ENCODE measurements around the gene BAIAP2L1.

BAIAP2L1 gene

DNA sequence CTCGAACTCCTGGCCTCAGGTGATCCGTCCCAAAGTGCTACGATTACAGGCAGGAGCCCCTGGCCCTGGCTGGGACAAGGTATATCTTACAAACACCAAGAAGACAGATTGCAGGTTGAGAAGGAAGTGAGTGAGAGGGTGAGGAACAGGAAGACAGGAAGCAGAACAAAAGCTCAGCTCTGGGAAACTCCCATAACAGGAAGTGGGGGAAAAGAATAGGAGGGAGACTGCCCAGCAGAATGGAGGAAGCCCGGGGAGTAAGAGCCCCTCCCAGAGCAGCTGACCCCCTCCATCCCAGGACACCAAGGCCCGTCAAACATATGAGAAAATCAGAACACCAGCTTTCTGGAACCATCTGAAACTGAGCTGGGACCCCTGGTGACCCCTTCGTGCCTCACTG is 151.8 kb downstream of the BAIAP2L1 start:
- no peak for DNase-seq (ENCODE audit: low read depth)
- TF ChIP-seq, protein P1, sequence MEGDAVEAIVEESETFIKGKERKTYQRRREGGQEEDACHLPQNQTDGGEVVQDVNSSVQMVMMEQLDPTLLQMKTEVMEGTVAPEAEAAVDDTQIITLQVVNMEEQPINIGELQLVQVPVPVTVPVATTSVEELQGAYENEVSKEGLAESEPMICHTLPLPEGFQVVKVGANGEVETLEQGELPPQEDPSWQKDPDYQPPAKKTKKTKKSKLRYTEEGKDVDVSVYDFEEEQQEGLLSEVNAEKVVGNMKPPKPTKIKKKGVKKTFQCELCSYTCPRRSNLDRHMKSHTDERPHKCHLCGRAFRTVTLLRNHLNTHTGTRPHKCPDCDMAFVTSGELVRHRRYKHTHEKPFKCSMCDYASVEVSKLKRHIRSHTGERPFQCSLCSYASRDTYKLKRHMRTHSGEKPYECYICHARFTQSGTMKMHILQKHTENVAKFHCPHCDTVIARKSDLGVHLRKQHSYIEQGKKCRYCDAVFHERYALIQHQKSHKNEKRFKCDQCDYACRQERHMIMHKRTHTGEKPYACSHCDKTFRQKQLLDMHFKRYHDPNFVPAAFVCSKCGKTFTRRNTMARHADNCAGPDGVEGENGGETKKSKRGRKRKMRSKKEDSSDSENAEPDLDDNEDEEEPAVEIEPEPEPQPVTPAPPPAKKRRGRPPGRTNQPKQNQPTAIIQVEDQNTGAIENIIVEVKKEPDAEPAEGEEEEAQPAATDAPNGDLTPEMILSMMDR (IDR thresholded peaks at IDR 0.05; ENCODE audit: control insufficient read depth, extremely low read depth, insufficient read depth): no peak
- H3K4me3 ChIP-seq (ENCODE audit: low read depth, low read length): no peak overlapping the region

DNA sequence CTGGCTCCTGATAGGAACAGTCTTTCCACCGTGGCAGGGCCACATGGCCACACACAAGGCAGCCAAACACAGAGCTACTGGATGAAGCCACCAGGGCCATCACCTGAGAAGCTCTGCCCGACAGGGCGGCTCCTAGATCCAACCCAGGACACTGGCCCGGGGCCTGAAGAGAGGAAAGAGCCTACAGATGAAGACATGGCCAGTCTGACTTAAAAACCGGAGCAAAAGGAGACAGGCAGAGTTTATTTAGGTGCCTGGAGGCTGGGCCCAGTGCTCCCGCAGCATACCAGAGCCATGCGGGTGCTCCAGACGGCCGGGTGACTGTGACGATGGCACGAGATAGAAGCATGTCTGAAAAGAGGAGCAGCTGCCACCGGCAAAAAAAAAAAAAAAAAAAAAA is 152.7 kb downstream of the BAIAP2L1 start:
- no peak overlapping the region for H3K4me3 ChIP-seq (ENCODE audit: low read depth, low read length)
- DNase-seq (ENCODE audit: low read depth): no peak
- TF ChIP-seq, protein P1 (IDR thresholded peaks at IDR 0.05; ENCODE audit: control insufficient read depth, extremely low read depth, insufficient read depth): no peak

DNA sequence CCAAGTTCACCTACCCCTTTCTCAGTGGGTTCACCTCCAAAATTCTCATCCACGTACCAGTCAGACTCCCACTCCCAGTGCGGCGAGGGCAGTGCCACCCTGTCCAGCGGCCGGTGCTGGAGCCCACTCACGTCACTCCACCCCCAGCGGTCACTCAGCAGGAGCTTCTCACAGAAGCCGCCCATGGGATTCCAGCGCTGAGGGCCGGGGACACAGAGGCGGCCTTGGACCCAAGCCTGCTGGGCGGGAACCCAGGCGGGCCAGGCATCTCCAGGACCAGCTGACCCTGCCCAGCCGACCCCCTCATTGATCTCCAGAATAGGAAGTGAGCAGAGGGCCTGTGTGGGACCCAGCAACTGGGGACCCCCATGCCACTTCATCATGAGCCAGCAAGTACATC is 156.0 kb downstream of the BAIAP2L1 start:
- DNase-seq (ENCODE audit: low read depth): no peak
- H3K4me3 ChIP-seq (ENCODE audit: low read depth, low read length): no peak overlapping the region
- TF ChIP-seq, protein P1 (IDR thresholded peaks at IDR 0.05; ENCODE audit: control insufficient read depth, extremely low read depth, insufficient read depth): no peak

DNA sequence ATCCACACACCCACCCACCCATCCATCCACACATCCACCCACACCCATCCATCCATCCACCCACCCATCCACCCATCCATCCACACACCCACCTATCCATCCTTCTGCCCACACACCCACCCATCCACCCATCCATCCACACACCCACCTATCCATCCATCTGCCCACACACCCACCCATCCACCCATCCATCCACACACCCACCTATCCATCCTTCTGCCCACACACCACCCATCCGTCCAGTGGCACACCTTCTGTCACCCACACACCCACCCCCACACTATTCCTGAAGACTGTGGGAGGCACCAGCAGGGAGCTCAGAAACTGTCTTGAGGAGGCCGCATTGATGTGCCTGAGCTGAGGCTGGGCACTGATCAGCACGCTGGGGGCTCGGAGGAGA is 158.0 kb downstream of the BAIAP2L1 start:
- TF ChIP-seq, protein P1 (IDR thresholded peaks at IDR 0.05; ENCODE audit: control insufficient read depth, extremely low read depth, insufficient read depth): no peak
- H3K4me3 ChIP-seq (ENCODE audit: low read depth, low read length): no peak overlapping the region
- no peak for DNase-seq (ENCODE audit: low read depth)

DNA sequence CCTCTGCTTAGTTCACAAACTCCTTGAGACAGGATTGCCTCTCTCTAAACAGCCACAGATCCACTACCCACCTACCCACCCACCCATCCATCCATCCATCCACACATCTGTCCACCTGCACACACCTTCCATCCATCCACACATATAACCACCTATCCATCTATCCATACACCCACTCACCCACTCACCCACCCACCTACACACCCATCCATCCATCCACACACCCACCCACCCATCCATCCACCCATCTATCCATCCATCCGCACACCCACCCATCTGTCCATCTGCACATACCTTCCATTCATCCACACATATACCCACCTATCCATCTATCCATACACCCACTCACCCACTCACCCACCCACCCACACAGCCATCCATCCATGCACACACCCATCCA is 158.5 kb downstream of the BAIAP2L1 start:
- H3K4me3 ChIP-seq (ENCODE audit: low read depth, low read length): no peak overlapping the region
- TF ChIP-seq, protein P1 (IDR thresholded peaks at IDR 0.05; ENCODE audit: control insufficient read depth, extremely low read depth, insufficient read depth): no peak
- no peak for DNase-seq (ENCODE audit: low read depth)

DNA sequence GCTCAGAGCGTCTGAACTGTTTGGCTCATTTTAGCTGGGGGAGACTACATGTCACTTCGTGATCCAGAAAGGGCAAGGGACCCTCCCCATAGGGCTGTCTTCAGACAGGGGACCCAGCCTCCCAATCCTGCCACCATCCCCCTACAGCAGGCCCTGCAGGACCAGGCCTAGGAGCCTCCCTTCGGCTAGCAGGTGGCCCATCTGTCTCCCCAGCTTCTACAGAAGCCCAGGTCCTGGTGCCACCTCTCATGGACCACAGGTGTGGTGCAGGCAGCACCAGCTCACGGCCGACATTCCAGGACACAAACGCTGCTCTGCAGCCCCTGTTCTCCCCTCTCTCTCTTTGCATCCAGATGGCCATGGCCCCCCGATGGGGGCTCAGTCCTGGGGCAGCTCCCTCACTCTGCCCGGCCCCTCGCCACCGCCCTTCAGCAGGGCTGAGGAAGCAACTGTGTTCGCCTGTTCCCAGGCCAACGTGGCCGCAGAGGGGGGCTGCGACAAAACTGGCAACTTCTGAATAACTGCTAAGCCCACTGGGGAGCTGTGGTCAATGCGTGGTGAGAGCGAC is 159.1 kb downstream of the BAIAP2L1 start:
- TF ChIP-seq, protein P1 (IDR thresholded peaks at IDR 0.05; ENCODE audit: control insufficient read depth, extremely low read depth, insufficient read depth): no peak
- H3K4me3 ChIP-seq (ENCODE audit: low read depth, low read length): no peak overlapping the region
- DNase-seq (ENCODE audit: low read depth): no peak

All from LNCaP clone FGC (cell line).